BE2C (cell line): ENCODE results near the gene LGALS7.
"Not testable (repeated sequence)": the region's sequence is repeated elsewhere in the genome, so short reads cannot be mapped to it uniquely, and the experiment has no call there.

Source experiments
- DNase-seq: peaks from one replicate; pipeline ENCODE4 v3.0.0-alpha.2; 2020
- H3K27me3 ChIP-seq: fragments of 250-450 bp; sonication (Bioruptor Pico); 2 replicates; pipeline ENCODE4 v1.5.1; 2020; ENCODE audit warnings: mild to moderate bottlenecking
- H3K36me3 ChIP-seq: fragments of 250-450 bp; sonication (Bioruptor Pico); 2 replicates; pipeline ENCODE4 v1.5.1; 2020; ENCODE audit warnings: mild to moderate bottlenecking
- H3K4me1 ChIP-seq: fragments of 250-450 bp; sonication (Bioruptor Pico); 2 replicates; pipeline ENCODE4 v1.5.1; 2020
- H3K4me3 ChIP-seq: 2 replicates; pipeline ENCODE4 v1.5.1; 2011; ENCODE audit warnings: low read depth, low read length
- H3K9me3 ChIP-seq: fragments of 250-450 bp; sonication (Bioruptor Pico); 2 replicates; pipeline ENCODE4 v1.5.1; 2020
- CTCF ChIP-seq: IDR thresholded peaks from 2 replicates; pipeline ENCODE4 v1.5.1; 2012; ENCODE audit warnings: mild to moderate bottlenecking, low read depth, low read length

LGALS7 gene

GRCh38 chr19:38796154-38796553 is 22.8 kb upstream of the LGALS7 start:
- no peak overlapping the region for H3K4me3 ChIP-seq
- no peaks in the 10 kb centered on the region for H3K9me3 ChIP-seq
- no peaks in the 10 kb centered on the region for H3K36me3 ChIP-seq
- TF ChIP-seq CTCF, result no peak
- DNase-seq, result no peak
- no peaks in the 10 kb centered on the region for H3K4me1 ChIP-seq
- H3K27me3 ChIP-seq, result no peaks in the 10 kb centered on the region

- TF ChIP-seq CTCF, result no peak
- no peak for DNase-seq
- no peaks in the 10 kb centered on the region for H3K27me3 ChIP-seq
- no peaks in the 10 kb centered on the region for H3K4me1 ChIP-seq
- no peak overlapping the region for H3K4me3 ChIP-seq
- H3K9me3 ChIP-seq, result no peaks in the 10 kb centered on the region
- no peaks in the 10 kb centered on the region for H3K36me3 ChIP-seq
Measured at GRCh38 chr19:38795549-38795948, 22.2 kb upstream of the LGALS7 start.

- Histone ChIP-seq H3K9me3 (no peaks in the 10 kb centered on the region), H3K27me3 (no peaks in the 10 kb centered on the region), H3K36me3 (no peaks in the 10 kb centered on the region), H3K4me1 (no peaks in the 10 kb centered on the region), H3K4me3 (no peak overlapping the region)
- no peak for DNase-seq
- no peak for TF ChIP-seq CTCF
Measured at GRCh38 chr19:38793671-38794070, 20.4 kb upstream of the LGALS7 start.

- DNase-seq, result no peak
- no peak for TF ChIP-seq CTCF
- Histone ChIP-seq H3K4me1 (no peaks in the 10 kb centered on the region), H3K27me3 (no peaks in the 10 kb centered on the region), H3K36me3 (no peaks in the 10 kb centered on the region), H3K9me3 (no peaks in the 10 kb centered on the region), H3K4me3 (no peak overlapping the region)
Measured at GRCh38 chr19:38793177-38793576, 19.9 kb upstream of the LGALS7 start.

- Histone ChIP-seq H3K9me3 (no peaks in the 10 kb centered on the region), H3K4me3 (no peak overlapping the region), H3K27me3 (no peaks in the 10 kb centered on the region), H3K4me1 (no peaks in the 10 kb centered on the region), H3K36me3 (no peaks in the 10 kb centered on the region)
- DNase-seq, result no peak
- no peak for TF ChIP-seq CTCF
Measured at GRCh38 chr19:38792250-38793111, 19.2 kb upstream of the LGALS7 start.

GRCh38 chr19:38791451-38792064 is 18.2 kb upstream of the LGALS7 start:
- not testable (repeated sequence) for H3K4me3 ChIP-seq, H3K4me1 ChIP-seq, H3K36me3 ChIP-seq, H3K9me3 ChIP-seq, H3K27me3 ChIP-seq, DNase-seq

- not testable (repeated sequence) for H3K27me3 ChIP-seq, H3K9me3 ChIP-seq, H3K4me1 ChIP-seq, DNase-seq, H3K4me3 ChIP-seq, H3K36me3 ChIP-seq
Measured at GRCh38 chr19:38790507-38791403, 17.4 kb upstream of the LGALS7 start.
